ENCODE data around the gene EPHA3.
"Not testable (repeated sequence)": the region's sequence is repeated elsewhere in the genome, so short reads cannot be mapped to it uniquely, and the experiment has no call there.

The EPHA3 gene

DNA sequence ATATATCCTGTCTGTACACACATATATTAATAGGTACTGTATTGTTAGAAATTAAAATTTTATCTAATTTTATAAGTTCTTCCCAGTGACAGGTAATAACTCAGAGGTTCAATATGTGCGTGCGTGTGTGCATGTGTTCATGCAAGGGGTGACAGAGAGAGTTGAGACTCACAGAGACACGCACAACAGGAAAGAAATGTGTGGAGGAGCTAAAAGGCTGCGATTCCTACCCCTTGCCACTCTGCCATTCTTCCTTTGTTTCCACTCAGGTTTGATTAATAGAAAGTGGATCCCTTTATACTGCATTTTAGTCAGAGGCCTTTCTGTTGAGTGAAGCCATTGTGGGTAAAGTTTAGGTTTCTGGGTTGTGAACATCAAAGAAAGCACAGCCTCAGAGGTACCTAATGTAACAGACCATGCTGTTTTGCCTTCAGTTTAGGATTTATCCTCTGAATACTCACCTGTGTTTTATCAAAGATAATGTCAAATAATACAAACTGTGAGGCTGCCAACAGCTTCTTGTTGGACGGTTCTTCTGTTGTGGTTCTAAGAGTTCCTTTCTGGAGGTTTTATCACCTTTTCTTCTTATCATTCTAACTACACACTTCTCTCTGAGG, 182.3 kb downstream of the EPHA3 start:
- DNase-seq: no peak

DNA sequence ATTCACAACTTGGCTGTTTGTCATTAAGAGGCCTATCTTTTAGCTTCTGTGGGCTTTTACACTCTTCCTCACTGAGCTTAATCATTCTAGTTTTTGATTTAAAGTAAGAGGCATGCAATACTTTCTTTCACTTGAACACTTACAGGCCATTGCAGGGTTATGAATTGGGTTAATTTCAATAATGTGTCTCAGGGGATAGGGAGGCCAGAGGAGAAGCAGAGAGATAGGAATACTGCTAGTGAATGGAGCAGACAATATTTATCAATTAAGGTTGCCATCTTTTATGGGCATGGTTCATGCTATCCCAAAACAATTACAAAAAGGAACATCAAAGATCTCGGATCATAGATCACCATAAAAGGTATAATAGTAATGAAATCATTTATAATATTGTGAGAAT, 189.8 kb downstream of the EPHA3 start:
- no peak for DNase-seq

DNA sequence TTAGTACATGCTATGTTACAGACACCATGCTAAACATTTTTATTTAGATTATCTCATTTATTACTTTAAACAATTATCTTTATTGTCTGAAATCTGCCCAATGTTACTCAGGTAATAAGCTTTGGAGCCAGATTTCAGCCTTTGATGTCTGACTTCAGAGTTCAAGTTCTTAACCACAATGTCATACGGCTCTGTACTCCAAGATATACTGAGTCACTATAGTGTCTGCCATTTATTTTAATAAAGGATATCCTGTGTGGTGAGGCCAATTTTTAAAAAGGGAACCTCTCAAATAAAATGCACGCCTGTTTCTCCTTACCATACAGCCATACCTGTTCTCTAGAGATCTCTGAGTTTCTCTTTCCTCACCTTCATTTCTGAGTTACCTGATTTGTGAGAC, 193.1 kb downstream of the EPHA3 start:
- DNase-seq: no peak

DNA sequence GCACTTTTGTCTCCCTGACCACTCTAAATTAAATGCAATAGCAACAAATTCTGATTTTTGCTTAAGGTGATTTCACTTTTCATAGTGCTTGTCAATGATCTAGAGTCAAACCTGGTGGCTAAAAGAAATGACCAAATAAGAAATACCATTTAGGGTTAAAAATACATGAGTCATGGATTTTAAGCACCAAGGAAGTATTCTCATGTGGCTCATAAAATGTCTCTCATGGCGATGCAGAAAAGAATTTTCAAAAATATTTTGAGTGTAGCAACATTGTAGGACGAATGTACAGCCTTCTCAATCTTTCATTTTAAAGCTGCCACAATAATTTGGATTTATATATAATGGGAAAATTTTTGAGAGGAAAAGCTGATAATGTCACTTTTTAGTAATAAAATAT, 193.6 kb downstream of the EPHA3 start:
- no peak for DNase-seq

DNA sequence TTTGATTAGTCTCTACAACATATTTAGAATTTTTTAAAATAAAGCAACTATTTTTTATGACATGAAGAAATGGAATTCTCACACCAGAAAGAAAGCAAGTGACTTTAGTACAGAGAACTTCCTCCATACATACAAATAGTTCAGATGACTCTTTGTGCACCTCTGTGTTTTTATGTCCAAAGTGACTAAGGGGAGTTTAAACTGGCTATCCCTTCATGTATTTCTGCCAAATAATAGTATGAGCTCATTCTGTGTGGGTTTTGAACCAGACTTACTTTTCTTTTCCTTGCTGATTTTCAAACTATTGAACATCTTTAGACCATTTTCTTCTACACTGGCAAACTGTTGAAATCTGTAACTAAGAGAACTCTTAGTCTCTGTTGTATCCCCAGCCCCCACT, 196.3 kb downstream of the EPHA3 start:
- DNase-seq: no peak

DNA sequence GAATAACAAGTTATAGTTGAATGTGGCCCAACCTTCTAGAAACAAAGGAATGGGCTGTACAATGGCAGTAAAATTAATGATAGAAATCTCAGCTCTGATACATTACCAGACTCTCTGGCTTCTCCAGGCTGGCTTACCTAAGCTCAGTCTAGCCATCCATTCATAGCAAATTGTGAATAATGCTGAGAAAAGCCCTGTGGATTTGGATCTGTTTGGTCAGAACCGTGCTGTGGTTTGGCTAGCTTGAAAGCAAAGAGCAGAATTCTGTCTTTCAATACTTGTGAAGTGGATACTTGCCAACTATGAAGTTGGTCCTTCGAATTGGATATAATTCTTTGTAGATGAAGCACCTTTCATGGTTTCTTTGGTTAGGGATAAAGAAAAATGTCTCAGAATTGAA, 199.1 kb downstream of the EPHA3 start:
- no peak for DNase-seq

DNA sequence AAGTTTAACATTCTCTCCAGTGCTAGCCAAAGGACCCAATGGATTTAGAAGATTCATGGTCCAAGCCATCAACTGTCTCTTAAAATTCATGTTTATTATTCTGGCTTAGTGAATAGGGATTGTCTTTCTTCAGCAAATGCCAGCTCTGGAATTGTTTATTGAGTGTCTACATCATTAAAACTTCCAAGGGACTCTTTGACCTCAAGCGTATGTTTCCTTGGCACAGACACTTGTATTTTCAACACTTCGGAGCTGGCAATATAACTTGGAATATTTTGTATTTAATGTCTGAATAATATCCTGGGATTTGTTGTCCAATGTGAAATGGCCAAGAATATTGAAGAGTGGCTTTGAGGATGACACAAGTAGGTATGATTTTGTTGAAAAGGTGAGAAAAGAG, 204.2 kb downstream of the EPHA3 start:
- DNase-seq: no peak

DNA sequence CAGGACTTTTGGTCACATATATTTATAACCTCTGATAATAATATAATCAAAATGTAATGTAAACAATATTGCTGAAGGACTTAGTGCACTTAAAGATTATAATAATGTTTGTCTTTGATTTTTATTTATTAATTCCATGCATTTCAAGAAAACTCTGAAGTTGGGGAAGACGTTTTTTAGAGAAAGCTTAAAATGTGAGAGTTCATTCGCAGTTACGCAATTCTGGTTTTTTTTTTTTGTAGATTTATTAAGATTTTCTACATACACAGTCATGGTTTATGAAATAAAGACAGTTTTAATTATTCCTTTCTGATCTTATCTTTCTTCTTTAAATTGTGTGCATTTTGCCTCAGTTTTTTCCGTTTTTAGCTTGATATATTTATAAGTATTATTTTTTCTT, 204.7 kb downstream of the EPHA3 start:
- no peak for DNase-seq

DNA sequence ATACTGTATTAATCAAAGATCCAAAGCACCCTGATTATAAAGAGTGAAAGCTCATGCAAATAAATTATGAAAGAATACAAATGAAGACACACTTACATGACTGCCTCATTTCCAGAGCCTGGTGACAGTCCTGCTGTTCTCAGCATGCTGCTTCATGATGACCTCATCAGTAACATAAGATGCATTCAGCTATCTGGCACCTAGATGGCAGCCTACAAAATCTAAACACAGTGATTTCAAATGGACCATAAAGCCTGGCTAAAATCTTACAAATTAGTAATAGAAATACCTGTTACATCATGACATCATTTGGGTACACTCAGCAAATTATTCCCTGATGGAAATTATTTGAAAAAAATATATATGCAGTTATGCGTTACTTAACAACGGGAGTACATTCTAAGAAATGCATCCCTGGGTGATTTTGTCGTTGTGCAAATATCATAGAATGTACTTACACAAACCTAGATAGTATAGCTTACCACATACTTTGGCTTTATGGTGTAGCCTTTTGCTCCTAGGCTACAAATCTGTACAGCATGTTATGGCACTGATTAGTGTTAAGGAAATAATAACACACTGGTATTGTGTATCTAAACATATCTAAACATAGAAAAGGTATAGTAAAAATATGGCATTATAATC, 207.2 kb downstream of the EPHA3 start:
- DNase-seq: no peak

DNA sequence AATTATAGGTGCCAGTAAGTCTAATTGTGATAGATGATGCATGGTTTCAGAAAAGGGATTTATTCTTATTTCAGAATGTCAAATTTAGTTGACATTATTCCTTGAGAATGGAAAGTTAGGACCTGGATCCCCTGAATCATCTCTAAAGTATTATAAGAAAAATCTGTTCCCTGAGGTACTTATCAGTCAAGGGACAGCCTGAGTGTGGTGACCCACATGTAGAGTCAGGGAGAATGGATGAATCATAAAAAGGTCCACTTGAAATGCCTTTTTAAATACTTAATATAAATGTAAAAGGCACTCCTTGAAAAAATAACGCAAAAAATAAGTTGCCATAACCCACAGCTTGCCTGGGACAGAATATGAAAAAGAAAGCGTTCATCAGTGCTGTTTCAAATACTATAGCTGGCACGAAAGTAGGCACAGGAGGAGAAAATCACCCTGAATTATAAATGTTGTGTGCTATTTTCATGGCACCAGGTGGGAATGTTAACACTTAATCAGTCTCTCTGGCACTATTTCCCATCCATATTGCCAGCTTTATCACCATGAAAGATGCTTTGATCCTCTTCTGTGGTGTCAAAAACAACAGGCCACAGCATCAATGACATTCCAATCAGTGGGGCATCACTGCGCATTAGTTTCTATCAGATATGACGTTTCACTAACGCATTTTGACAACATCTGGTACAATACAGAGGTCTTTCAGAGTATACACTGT, 208.5 kb downstream of the EPHA3 start:
- no peak for DNase-seq

DNA sequence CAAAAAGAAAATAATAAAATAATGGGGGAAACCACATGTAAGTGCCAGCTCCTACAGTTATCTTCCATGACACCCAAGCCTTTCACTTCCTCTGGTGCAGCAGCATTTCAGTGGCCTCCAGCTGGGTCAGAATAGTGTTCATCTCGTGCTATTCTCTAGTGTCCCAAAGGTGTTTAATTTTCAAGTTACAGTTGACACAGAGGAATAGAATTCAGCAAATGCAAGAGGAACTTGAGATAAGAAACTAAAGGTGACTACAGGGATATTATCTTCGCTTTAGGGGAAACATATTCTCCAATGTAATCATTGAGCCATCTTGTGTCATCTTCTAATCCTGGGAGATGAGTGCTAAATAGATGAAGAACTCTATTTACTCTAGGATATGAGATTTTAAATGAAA, 212.8 kb downstream of the EPHA3 start:
- DNase-seq: no peak

DNA sequence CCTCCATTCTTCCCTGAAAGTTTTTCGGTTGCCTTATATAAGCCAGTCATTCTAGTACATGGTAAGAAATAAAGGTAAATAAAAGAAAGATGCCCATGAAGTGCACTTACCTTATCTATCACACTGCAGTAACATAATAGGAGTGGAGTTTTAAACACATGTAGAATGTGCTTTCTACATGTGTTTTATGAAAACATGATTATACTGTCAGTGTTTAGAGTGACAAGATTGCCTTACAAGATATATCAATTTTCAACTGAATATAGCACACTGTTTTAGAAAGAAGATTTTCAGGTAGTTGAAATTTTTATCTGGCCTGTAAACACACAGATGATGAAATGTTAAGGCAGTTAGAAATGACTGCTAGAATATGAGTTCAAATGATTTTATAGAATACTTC, 219.6 kb downstream of the EPHA3 start:
- no peak for DNase-seq

DNA sequence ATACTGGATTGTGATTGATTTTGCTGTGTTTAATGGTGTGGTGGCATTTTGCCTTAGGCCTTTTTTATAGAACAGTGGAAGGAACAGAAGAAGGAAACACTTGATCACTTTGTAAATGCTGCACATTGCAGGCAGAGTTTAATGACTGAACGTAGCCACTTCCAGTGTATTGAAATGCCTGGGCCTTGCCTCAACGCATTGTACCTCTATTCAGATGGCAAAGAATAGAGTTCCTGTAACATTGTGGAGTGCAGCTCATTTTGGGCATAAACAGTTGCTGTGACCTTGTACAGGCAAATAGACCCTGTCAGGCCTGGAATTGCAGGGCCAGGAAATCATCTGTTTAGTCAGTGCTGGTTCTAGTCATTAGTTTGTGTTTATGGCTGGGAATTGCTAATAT, 225.0 kb downstream of the EPHA3 start:
- no peak for DNase-seq

DNA sequence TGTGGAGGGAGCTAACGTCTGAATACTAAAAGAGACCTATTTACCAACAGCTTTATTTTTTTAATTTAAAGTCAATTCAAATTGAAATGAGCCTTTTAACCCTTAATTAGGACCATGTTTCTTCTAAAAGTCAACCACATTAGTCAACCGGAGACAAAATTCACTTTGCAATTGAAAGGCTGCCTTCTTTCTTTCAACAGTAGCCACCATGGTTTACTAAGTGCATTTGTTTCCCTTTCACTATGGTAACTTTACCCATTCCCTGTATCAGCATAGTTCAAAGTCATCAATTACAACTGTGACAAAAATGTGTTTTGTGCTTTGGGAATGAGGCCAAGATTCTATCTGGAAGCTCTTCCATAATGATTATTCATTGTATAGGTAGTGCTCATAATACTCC, 225.4 kb downstream of the EPHA3 start:
- DNase-seq: no peak

DNA sequence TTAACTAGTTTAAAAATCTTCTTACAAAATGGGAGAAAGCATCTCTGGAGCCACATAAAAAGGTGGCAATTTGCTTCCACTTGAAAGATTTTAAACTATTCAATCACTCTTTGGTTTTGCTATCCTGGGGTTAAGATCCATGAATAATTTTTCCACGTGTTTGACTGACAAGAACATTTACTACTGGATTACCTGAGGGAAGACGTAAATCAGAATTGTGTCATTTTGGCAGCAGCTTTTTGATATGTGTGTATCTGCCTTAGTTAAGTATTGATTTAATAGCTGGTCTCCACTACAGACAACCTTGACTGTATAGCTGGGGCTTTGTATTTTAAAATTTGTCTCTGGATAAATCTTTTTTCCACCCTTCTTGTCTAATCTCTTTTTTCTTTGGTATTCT, 228.3 kb downstream of the EPHA3 start:
- DNase-seq: no peak

DNA sequence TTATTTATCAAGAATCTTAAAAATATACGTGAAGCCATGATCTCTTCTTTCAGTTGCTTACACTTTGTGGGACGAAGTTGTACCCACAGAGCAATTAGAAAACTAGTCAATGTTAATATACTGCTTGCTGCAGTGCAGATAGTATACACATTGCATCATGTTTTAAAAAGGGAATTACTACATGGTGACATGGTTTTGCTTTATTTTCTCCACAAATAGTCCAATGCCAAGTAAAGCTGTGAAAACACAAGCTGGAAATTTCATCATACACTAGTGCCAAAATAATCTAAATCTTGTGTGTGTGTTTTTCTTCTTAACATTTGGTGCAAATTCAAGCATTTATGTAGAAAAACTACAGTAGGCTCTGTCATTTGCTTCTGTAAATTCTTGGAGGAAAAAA, 233.0 kb downstream of the EPHA3 start:
- no peak for DNase-seq

DNA sequence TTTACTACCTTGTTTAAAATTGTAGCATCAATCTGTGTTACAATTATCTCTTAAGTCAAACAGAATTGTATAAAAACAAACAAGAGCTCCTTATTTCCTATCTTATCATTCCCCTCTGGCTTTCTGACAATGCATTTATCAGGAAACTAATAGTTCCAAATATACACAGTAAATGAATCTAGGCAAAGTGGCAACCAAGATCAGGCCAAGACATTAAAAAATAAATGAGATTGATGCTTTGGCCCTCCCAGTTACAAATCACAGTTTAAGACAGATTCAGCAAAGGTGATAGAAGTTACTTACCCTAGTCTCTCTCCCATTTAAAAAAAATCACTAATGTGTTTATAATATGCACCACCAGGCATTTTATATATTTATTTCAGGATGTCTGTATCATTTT, 236.7 kb downstream of the EPHA3 start:
- no peak for DNase-seq

DNA sequence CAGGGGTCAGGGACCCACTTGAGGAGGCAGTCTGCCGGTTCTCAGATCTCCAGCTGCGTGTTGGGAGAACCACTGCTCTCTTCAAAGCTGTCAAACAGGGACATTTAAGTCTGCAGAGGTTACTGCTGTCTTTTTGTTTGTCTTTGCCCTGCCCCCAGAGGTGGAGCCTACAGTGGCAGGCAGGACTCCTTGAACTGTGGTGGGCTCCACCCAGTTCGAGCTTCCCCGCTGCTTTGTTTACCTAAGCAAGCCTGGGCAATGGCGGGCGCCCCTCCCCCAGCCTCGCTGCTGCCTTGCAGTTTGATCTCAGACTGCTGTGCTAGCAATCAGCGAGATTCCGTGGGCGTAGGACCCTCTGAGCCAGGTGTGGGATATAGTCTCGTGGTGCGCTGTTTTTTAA, 243.5 kb downstream of the EPHA3 start:
- not testable (repeated sequence) for DNase-seq

DNA sequence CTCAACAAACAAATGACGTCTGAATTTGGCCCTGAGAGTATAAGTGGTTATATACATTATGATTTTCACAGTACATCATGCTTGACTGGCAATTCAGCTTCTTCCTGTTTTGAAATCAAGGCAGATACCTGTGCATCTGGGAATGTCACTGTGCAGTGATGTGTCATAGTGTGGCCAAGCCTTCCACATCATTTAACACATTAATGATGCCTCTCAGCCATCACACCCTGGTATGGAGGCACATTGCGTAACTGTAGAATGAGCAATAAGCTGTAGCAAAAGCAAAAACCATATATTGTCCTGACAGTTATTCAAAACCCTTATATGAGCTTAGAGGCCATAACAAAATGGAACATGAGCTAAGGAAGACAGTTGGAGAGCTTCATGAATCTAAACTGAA, 246.0 kb downstream of the EPHA3 start:
- DNase-seq: no peak

DNA sequence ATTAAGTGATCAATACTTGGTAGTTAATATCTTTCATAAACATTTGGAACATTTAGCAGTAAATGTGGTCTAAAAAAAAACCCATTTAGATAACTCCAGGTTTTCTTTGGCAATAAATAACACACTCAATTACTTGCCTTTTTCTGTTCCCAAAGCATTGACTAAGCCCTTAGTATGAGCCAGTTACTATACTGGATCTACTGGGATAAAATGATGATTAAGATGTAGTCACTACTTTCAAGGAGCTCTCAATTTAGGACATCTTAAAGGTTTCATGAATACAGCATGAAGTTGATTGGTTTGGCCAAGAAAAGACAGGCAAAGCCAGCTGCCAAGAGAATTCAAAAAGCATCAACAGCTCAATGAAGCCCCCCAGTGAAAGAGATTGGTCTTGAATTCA, 250.9 kb downstream of the EPHA3 start:
- no peak for DNase-seq

DNA sequence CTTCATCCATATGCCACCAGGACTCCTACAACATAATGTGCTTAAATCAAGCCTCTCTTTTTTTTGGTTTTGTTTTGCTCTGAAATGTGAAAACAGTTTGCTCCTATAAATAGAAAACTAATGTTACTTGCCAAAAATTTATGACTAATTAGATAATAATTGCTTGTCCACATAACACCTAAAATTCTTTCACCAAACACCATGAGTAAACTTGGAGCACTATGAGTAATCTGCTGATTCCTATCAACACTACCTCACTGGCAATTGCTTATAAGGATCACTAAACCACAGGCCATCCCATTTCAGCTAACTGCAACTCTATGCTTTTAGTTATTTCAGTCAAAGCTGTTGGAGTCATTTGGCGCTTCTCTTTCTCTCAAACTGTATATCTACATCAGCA, 252.7 kb downstream of the EPHA3 start:
- no peak for DNase-seq

DNA sequence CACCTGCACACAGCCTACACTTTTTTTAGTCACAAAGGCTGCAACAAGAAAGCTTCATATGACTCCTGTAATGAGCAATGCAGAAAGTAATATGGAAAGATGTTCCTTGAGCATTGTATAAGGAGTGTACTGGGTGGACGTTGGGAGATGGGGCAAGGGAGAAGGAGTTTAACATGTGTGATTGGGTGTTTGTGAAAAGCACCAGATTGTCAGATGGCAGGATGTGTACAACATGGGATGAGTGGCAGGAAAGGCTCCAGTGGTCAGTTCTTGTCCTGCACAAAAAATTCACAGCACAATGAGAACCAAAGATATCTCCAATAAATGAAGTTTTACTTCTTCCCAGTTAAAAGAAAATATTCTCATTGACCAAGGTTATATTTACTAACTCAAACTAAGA, 255.1 kb downstream of the EPHA3 start:
- no peak for DNase-seq

DNA sequence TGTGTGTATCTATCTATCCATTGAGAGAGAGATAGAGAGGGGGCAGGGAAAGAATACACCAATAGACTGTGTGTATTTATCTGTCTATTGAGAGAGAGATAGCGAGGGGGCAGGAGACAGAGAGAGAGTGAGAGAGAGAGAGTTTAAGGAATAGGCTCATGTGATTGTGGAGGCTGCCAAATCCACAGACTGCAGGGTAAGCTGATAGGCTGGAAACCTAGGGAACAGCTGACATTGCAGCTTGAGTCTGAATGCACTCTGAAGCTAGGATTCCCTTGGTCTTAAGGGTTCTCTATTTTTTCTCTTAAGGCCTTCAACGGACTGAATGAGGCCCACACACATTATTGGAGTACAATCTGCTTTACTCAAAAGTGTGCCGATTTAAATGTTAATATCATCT, 255.8 kb downstream of the EPHA3 start:
- DNase-seq: no peak

DNA sequence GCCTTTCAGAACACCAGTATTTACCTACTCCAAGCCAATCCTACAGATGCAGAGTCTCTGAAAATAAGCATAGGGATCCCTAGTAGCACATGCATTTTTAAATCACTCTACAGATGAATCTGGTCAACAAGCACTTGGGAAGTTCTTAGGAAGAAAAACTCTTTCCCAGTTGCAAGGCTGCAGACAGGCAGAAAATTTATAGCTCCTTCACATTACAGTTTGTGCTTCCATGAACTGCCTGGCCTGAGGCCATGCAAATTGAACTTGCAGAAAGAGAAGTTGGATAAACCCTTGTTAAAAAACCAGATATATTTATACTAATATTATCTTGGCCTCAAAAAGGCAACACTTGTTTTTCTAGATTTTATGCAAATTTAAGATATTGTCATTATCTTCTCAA, 256.9 kb downstream of the EPHA3 start:
- DNase-seq: no peak

DNA sequence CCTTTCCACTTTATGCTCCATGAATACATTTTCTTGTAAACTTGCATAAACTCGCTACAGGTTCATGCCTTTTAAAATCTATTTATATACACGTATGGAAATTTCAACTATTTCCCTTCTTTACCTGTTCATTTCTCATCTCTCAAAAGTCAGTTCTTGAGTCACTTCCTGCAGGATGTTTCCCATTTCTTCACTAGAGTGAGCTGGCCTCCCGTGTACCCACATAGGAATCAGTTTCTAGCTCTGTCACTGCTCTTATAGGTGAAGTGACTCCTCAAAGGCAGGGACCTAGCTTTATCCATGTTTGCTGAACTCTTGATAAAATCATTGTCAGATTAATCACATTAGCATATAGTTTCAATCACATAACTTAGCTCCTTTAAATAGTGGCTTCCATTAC, 259.7 kb downstream of the EPHA3 start:
- no peak for DNase-seq
